HG03342 (cell line): Measurements from ENCODE around the gene XXYLT1.
A peak's percentile ranks its signal among the peaks of the same experiment; 100 is the strongest.
"Not testable (repeated sequence)": the region's sequence is repeated elsewhere in the genome, so short reads cannot be mapped to it uniquely, and the experiment has no call there.

Source experiments
- ATAC-seq: cut with Tn5 transposase; IDR thresholded peaks from one replicate; pipeline ENCODE4 v1.9.1; 2021; ENCODE audit warnings: mild to moderate bottlenecking, moderate library complexity; ENCODE audit not compliant: unreplicated experiment

The XXYLT1 gene

GRCh38 chr3:195117978-195118581, 152.9 kb downstream of the XXYLT1 start:
- ATAC-seq, result no peak

GRCh38 chr3:195116407-195117185, 154.4 kb downstream of the XXYLT1 start:
- ATAC-seq, result no peak

- ATAC-seq, result no peak
Measured at GRCh38 chr3:195115600-195116406, 155.2 kb downstream of the XXYLT1 start.

- no peak for ATAC-seq
Measured at GRCh38 chr3:195114786-195115599, 156.0 kb downstream of the XXYLT1 start.

- no peak for ATAC-seq
Measured at GRCh38 chr3:195113536-195114425, 157.2 kb downstream of the XXYLT1 start.

- no peak for ATAC-seq
Measured at GRCh38 chr3:195113048-195113447, 157.9 kb downstream of the XXYLT1 start.

GRCh38 chr3:195112361-195112791, 158.6 kb downstream of the XXYLT1 start:
- ATAC-seq, result no peak

- no peak for ATAC-seq
Measured at GRCh38 chr3:195111766-195112165, 159.2 kb downstream of the XXYLT1 start.

GRCh38 chr3:195111319-195111705, 159.6 kb downstream of the XXYLT1 start:
- ATAC-seq, result no peak

GRCh38 chr3:195110647-195111318, 160.2 kb downstream of the XXYLT1 start:
- ATAC-seq, result no peak

GRCh38 chr3:195109098-195109657, 161.8 kb downstream of the XXYLT1 start:
- ATAC-seq, result no peak

- no peak for ATAC-seq
Measured at GRCh38 chr3:195107593-195107992, 163.4 kb downstream of the XXYLT1 start.

- not testable (repeated sequence) for ATAC-seq
Measured at GRCh38 chr3:195107031-195107430, 163.9 kb downstream of the XXYLT1 start.

GRCh38 chr3:195106418-195106906, 164.5 kb downstream of the XXYLT1 start:
- ATAC-seq, result peak; percentile 81

GRCh38 chr3:195105841-195106417, 165.0 kb downstream of the XXYLT1 start:
- no peak for ATAC-seq

GRCh38 chr3:195105389-195105788, 165.6 kb downstream of the XXYLT1 start:
- ATAC-seq, result no peak

- no peak for ATAC-seq
Measured at GRCh38 chr3:195104340-195104739, 166.6 kb downstream of the XXYLT1 start.

- no peak for ATAC-seq
Measured at GRCh38 chr3:195103623-195104022, 167.3 kb downstream of the XXYLT1 start.
